Heart right ventricle (tissue), 16 donors: ENCODE data around the gene ALDH3B1. TPM values are rescaled to one million over a fixed set of nuclear protein-coding genes. Genes with fewer than 3 reads are reported as not detected.
A peak's percentile ranks its signal among the peaks of the same experiment; 100 is the strongest.

Experiments used
- ATAC-seq, 8 donors: fragments of 200-7000 bp; cut with Tn5 transposase; one replicate each; pipeline ENCODE4 v1.9.1; 2020; ENCODE audit warnings: mild to moderate bottlenecking in 8 of 8, moderate library complexity in 8 of 8, moderate number of reproducible peaks in 1 of 8
- DNase-seq, 2 donors: peaks; one replicate each; pipeline ENCODE4 v3.0.0-alpha.2; 2020
- H3K27ac ChIP-seq, 10 donors: fragments of 200-600 bp; sonication (generic) in 2 of 10; one replicate each; pipeline versions ENCODE4 v1.5.0 to v1.8.0; 2020 to 2022; ENCODE audit warnings: mild to moderate bottlenecking in 3 of 10
- H3K27me3 ChIP-seq, 7 donors: fragments of 200-600 bp; one replicate each; pipeline ENCODE4 v1.8.0; 2021 to 2022; ENCODE audit warnings: mild to moderate bottlenecking in 2 of 7
- H3K36me3 ChIP-seq, 9 donors: fragments of 200-600 bp; sonication (generic) in 1 of 9; one replicate each; pipeline versions ENCODE4 v1.5.0 to v1.8.0; 2020 to 2022; ENCODE audit warnings: mild to moderate bottlenecking in 2 of 9
- H3K4me1 ChIP-seq, 9 donors: fragments of 200-600 bp; sonication (generic) in 1 of 9; one replicate each; pipeline versions ENCODE4 v1.5.0 to v1.8.0; 2020 to 2022; ENCODE audit warnings: mild to moderate bottlenecking in 4 of 9
- H3K4me3 ChIP-seq, 10 donors: fragments of 200-600 bp; sonication (generic) in 2 of 10; one replicate each; pipeline versions ENCODE4 v1.5.0 to v1.8.0; 2020 to 2022; ENCODE audit warnings: mild to moderate bottlenecking in 7 of 10, moderate library complexity in 2 of 10
- H3K9me3 ChIP-seq, 11 donors: fragments of 200-600 bp in 10 of 11; sonication (generic) in 2 of 11; one replicate each; pipeline versions ENCODE4 v1.5.0 to v1.8.0; 2013 to 2022; ENCODE audit warnings: mild to moderate bottlenecking in 2 of 11, control low read depth in 1 of 11, moderate library complexity in 1 of 11
- WGBS, 2 donors: extraction: QIAGEN DNeasy Blood & Tissue Kit; methylation state at CpG; one replicate each; pipeline ENCODE4 v1.1.7; 2013; ENCODE audit warnings: inconsistent platforms in 1 of 2; 5-methylcytosine and 5-hydroxymethylcytosine counted together
- intact Hi-C, 10 donors: fragments of 100-400 bp; cut with DNase I; formaldehyde crosslinking; loops; one replicate each; pipeline versions ENCODE4 v1.11.1 to v1.14.2; 2022
- polyA plus RNA-seq, 2 donors: library from polyadenylated mRNA; stranded (reverse); fragments of 200-250 nt; gene quantifications; one replicate each; pipeline ENCODE4 v1.2.3, GENCODE V29; 2013
- total RNA-seq, 10 donors: library from RNA; stranded (reverse); fragmentation: NEBNext Ultra II Directional in 3 of 10; extraction: Animal tissue kit (Norgen Biotek cat#: 25700) in 3 of 10; gene quantifications; one replicate each; pipeline versions ENCODE4 v1.2.1 to v1.2.4, GENCODE V29; 2021 to 2023
- TF ChIP-seq, protein P1 (sequence below), 9 donors: fragments of 200-600 bp; sonication (generic) in 2 of 9; IDR thresholded peaks; one replicate each; pipeline versions ENCODE4 v1.5.0 to v1.8.0; 2021 to 2022; ENCODE audit warnings: antibody characterized with exemption in 9 of 9, mild to moderate bottlenecking in 5 of 9, moderate library complexity in 1 of 9
- donor health status: Arrhythmogenic right ventricular cardiomyopathy.
- donor health status: ischemic (EF 13 %, LVEDD 7.1; RV severe dilation, severe dysfunction).
- donor health status: healthy with polysubstance abuse.
- donor health status: DM: no; HTN: yes; CAD: no.
- donor health status: DM: no; HTN: no; CAD: no.
- donor health status: ischemic (EF 25% LVEDD 6.9; RV normal size, moderate dysfunction).
- donor health status: ischemic (EF 25% LVEDD 5.7; RV mildly dilated, moderate dysfunction).
- donor health status: healthy.
- donor health status: DM: yes; HTN: yes; CAD: no.
- donor health status: Ischemic cardiomyopathy.
- donor health status: ischemic (EF 35%, LVEDD 5.7; RV mildly dilated, moderate dysfunction).
- donor health status: nonischemic (EF 11% LVEDD 7.7; RV severe dilation, severe dysfunction).
- donor health status: DM: yes; HTN: yes; CAD: no.
- donor health status: PGD.
- donor health status: ischemic (EF 29% LVEDD 5.4; RV normal size, mild dysfunction).
- donor health status: nonischemic (EF 23%, LVEDD 6.1; RV moderate dilation, normal function).

Gene ALDH3B1
- total and polyA plus RNA-seq, 12 donors, result 2.1 to 11.0 (median 4.3) TPM

DNA sequence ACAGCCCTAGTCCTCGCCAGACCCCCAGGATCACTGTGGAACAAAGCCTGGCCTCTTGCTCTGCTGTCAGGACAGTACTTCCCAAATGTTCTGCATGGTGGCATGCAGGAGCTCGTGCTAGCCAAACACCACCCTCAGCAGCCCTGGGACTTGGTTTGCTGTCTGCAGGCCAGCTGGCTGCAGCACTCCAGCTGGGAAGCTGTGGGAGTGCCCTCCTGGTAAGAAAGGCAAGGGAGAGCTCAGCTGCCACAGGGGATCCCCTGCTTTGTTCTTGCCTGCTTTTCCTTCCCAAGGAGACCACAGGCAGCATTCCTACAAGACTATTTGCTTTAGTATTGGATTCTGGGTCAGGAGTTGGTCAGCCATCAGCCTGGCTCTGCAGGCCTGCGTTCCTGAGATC is 56.6 kb downstream of the ALDH3B1 start:
- peaks cover 0 to 15% (median 4%) of the 10 kb centered on the region in 9 donors for H3K4me1 ChIP-seq
- H3K27ac ChIP-seq, result no peak overlapping the region
- peaks cover 0 to 99% (median 64%) of the 10 kb centered on the region in 9 donors for H3K36me3 ChIP-seq
- peak in 7 of 8 donors; percentile 35 to 90 (median 55) for ATAC-seq
- no peak for DNase-seq
- H3K27me3 ChIP-seq, result no peaks in the 10 kb centered on the region
- WGBS, 2 donors, result 79 to 84% methylated on average over 3 of the region's 3 CpGs
- TF ChIP-seq, protein P1, sequence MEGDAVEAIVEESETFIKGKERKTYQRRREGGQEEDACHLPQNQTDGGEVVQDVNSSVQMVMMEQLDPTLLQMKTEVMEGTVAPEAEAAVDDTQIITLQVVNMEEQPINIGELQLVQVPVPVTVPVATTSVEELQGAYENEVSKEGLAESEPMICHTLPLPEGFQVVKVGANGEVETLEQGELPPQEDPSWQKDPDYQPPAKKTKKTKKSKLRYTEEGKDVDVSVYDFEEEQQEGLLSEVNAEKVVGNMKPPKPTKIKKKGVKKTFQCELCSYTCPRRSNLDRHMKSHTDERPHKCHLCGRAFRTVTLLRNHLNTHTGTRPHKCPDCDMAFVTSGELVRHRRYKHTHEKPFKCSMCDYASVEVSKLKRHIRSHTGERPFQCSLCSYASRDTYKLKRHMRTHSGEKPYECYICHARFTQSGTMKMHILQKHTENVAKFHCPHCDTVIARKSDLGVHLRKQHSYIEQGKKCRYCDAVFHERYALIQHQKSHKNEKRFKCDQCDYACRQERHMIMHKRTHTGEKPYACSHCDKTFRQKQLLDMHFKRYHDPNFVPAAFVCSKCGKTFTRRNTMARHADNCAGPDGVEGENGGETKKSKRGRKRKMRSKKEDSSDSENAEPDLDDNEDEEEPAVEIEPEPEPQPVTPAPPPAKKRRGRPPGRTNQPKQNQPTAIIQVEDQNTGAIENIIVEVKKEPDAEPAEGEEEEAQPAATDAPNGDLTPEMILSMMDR (IDR thresholded peaks at IDR 0.05), result no peak
- no peaks in the 10 kb centered on the region for H3K9me3 ChIP-seq
- intact Hi-C loops, result loop anchor here in 1 of 10 donors (10.0 kb wide), 1 partner anchor 138 kb away; no protein-coding TSS in a partner anchor
- H3K4me3 ChIP-seq, result no peak overlapping the region

- intact Hi-C loops, result loop anchor here in 1 of 10 donors (10.0 kb wide), 1 partner anchor 137 kb away; no protein-coding TSS in a partner anchor
- DNase-seq, result no peak
- no peaks in the 10 kb centered on the region for H3K9me3 ChIP-seq
- TF ChIP-seq, protein P1 (IDR thresholded peaks at IDR 0.05), result no peak
- H3K27ac ChIP-seq, result no peak overlapping the region
- peaks cover 0 to 99% (median 65%) of the 10 kb centered on the region in 9 donors for H3K36me3 ChIP-seq
- no peaks in the 10 kb centered on the region for H3K27me3 ChIP-seq
- ATAC-seq, result no peak
- 86 to 87% methylated on average over 5 of the region's 5 CpGs for WGBS, 2 donors
- peaks cover 0 to 15% (median 4%) of the 10 kb centered on the region in 9 donors for H3K4me1 ChIP-seq
- no peak overlapping the region for H3K4me3 ChIP-seq
These were observed 57.9 kb downstream of the ALDH3B1 start for GRCh38 chr11:68067991-68068390.

GRCh38 chr11:68071281-68072048 is 61.3 kb downstream of the ALDH3B1 start:
- WGBS, 2 donors, result 78 to 80% methylated on average over 3 of the region's 3 CpGs

More at GRCh38 chr11:68071281-68072048, 61.3 kb downstream of the ALDH3B1 start:
- Histone ChIP-seq H3K36me3 (peaks cover 0 to 82% (median 44%) of the 10 kb centered on the region in 9 donors), H3K27ac (no peak overlapping the region), H3K9me3 (no peaks in the 10 kb centered on the region), H3K27me3 (no peaks in the 10 kb centered on the region), H3K4me1 (peaks cover 0 to 3% (median 0%) of the 10 kb centered on the region in 9 donors), H3K4me3 (no peak overlapping the region)
- TF ChIP-seq, protein P1 (IDR thresholded peaks at IDR 0.05), result no peak
- intact Hi-C loops, result loop anchor here in 2 of 10 donors (10.0 kb wide), 1 partner anchor 133 kb away; no protein-coding TSS in a partner anchor
- DNase-seq (no peak), ATAC-seq (no peak)
